ENCODE measurements around the gene C3orf70.

Gene C3orf70

GRCh38 chr3:185152410-185153170, at the start of gene C3orf70:
Gene C3orf70 (minus strand): TSS chr3:185153060. CDS start chr3:185152823, 237 bp downstream.
- H3K27ac ChIP-seq: no peak within 1 kb of the TSS; the same call in 1 of the 2 replicates

GRCh38 chr3:185200639-185201038, 47.8 kb upstream of the C3orf70 start:
- TF ChIP-seq CTCF (conservative IDR thresholded peaks at IDR 0.05): no peak
- no peak overlapping the region for H3K27ac ChIP-seq

More at GRCh38 chr3:185152410-185153170, at the start of gene C3orf70:
- TF ChIP-seq CTCF (conservative IDR thresholded peaks at IDR 0.05): no peak

- no peak for TF ChIP-seq CTCF (conservative IDR thresholded peaks at IDR 0.05)
- H3K27ac ChIP-seq: no peak overlapping the region
Measured at GRCh38 chr3:185199671-185200070, 46.8 kb upstream of the C3orf70 start.

GRCh38 chr3:185199206-185199605, 46.3 kb upstream of the C3orf70 start:
- no peak for TF ChIP-seq CTCF (conservative IDR thresholded peaks at IDR 0.05)
- H3K27ac ChIP-seq: no peak overlapping the region

GRCh38 chr3:185197068-185197467, 44.2 kb upstream of the C3orf70 start:
- H3K27ac ChIP-seq: no peak overlapping the region
- no peak for TF ChIP-seq CTCF (conservative IDR thresholded peaks at IDR 0.05)

GRCh38 chr3:185195652-185196051, 42.8 kb upstream of the C3orf70 start:
- no peak for TF ChIP-seq CTCF (conservative IDR thresholded peaks at IDR 0.05)
- H3K27ac ChIP-seq: no peak overlapping the region

GRCh38 chr3:185188816-185189215, 36.0 kb upstream of the C3orf70 start:
- TF ChIP-seq CTCF (conservative IDR thresholded peaks at IDR 0.05): no peak
- no peak overlapping the region for H3K27ac ChIP-seq

Data from VCaP (cell line).